Skeletal muscle cell (primary cell): ENCODE measurements around the gene TPPP2.
"Not testable (repeated sequence)": the region's sequence is repeated elsewhere in the genome, so short reads cannot be mapped to it uniquely, and the experiment has no call there.

Source experiments
- DNase-seq: peaks from one replicate; pipeline ENCODE4 v3.0.0-alpha.2; 2010; ENCODE audit warnings: low read depth
- H3K4me3 ChIP-seq: 2 replicates; pipeline ENCODE4 v1.5.1; 2011; ENCODE audit warnings: low read depth, mild to moderate bottlenecking, control low read depth, low read length, moderate library complexity

Gene TPPP2

DNA sequence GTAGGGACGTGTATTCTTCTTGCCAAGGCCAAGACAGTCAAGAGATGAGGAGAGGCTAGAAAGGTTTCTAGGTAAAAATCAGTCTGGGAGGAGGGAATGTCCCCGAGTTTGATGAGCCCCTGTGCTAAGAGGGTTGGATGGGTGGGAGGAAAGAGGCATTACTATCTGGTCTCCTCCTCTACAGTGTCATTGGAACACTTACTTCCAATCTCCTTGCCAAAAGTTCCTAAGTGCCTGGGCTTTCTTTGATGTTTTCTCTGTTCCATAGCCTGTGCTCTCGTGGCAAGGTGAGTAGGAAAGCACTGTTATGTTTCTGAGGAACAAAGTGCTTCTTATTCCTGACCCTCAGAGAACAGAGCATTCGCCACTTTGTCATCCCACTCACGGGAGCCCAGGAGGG lies 4.7 kb downstream of the TPPP2 start, which contains the start of gene RNASE13:
Gene RNASE13, minus strand, starts transcription at position 101 of the 400 bp plus-strand sequence. CDS start 519 bp downstream, outside the sequence.
- H3K4me3 ChIP-seq, result no peak within 1 kb of the TSS
- no peak for DNase-seq

DNA sequence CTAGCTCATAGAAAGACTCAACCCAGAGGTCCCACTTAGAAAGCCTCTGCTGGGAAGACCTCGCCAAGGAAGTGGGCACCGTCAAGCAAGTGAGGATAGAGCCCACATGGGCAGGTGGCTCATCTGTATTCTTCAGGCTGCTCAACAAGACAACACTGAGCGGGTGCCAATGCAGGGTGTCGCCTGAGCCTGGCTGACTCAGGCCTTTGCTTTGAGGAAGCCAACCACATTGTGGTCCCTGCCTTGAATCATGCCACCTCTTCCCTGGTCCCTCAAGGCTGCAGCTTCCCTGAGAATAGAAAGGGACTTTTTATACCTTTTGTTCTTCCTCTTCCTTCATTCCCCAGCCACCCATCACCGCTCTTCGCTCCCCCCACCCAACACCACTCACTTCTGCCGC lies 6.7 kb downstream of the TPPP2 start:
- no peak overlapping the region for H3K4me3 ChIP-seq
- DNase-seq, result no peak

DNA sequence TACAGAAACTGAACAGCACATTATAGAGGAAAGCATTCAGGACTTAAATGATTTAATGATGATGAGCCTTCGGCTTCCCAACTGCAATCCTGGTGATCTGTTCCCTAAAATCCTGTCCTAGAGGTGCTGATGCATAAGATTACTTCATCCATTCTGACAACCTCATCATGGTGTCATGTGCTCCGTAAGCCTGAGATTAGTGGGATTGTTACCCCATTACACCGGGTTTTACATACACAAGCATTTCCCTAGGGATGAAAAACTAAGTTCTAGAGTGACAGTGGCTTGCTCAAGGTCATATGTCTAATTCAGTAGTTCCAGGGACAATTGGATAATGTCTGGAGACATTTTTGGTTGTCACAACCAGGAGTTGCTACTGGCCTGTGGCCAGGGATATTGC lies 7.1 kb downstream of the TPPP2 start:
- no peak for DNase-seq
- H3K4me3 ChIP-seq, result no peak overlapping the region

DNA sequence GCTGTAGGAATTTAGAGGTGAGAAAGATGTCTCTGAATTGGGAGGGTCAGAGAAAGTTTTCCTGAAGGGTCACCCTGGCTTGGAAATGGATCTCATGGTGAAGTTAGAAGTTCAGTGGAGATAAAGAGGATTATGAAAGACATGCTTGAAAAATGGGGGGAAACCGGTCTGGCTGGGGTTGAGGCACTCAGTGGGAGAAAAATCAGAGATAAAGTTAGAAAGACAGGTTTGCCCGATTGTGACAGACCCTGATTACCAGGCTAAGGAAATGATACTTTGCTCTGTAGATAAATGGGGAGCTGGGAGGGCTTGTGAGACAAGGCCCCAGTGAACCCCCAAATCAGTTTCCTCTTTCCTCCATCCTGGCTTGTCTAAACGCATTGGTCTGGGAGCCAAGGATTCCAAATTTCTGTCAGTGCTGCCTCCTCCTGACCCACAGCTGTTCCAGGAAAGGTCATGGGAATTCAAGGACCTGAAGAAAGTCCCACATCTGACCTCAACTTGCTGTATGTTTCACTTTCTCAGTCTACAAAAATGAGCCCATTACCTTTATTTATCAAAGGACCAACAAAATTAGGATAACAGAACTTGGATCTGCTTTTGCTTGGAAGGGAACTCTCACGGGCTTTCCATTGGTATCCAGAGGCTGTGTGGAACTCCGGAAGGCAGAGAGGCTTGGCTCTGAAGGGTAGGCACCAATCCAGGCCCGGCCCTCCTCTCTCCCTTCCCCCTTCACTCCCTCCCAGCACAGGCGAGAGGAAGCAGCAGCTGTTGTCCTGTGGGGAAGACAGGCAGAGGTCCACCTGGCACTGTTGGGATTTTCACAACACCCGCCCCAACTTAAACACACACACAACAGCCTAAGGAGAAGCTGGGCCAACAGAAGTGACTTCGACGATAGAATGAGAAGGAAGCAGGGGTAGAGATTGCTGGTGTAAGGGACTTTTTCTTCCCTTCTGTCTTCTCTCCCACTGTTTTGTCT lies 8.7 kb downstream of the TPPP2 start:
- peak; percentile 54 for DNase-seq
- no peak overlapping the region for H3K4me3 ChIP-seq

DNA sequence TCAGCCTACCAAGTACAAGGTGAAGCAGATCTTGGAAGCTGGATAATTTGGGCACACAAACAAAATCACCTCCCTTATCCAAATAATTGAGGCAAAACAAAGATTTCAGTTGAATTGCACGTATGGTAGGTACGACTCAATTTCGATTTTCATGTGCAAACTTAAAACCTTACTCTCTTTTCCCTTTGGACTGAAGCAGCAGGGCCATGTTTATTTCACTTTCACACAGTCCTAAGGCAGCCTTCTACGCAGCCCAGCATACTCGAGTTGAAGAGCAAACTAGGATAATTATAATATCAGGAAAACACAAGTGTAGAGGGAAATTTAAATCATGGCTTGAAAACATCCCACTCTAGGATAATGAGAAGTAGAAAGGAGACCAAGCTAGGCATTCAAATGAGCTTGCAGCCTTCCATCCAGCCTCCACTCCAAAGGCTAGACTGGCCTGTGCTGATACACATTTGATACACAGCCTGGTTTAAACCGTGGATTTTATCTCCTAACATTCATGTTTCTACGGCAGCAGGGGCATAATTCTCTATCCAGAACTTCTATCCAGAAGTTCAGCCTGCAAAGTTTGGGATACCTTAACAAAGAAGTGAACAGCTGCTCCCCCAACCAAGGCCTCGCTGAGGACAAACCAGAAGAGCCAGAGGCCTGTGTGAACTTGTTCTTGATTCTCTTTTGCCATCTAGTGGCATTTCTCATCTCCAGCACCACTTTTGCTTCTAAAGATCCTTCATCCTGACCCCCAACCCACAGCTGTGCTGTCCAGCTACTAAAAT lies 9.8 kb downstream of the TPPP2 start:
- no peak overlapping the region for H3K4me3 ChIP-seq
- no peak for DNase-seq

DNA sequence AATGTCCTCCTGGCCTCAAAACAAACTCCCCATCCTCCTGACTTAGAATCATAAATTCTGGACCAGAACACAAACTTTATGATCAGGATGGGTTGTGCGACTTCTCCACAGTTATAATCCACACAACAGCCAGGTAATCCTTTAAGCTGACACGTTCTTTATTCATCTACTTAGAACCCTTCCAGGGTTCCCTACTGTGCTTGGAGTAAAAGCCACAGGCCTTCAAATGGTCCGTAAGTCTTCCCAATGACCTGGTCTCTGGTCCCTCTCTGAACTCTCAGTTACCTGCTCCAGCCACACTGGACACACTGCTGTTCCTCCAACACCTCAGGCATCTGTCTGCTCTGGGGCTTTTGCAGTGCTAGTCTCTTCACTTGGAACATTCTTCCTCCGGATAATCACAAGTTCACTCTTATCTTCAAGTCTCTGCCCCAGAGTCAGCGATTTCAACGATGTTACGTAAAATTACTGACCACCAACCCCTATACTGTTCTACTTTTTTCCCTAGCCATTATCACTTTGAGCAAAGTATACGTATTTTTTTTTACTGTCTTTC lies 10.4 kb downstream of the TPPP2 start:
- H3K4me3 ChIP-seq, result no peak overlapping the region
- DNase-seq, result no peak

DNA sequence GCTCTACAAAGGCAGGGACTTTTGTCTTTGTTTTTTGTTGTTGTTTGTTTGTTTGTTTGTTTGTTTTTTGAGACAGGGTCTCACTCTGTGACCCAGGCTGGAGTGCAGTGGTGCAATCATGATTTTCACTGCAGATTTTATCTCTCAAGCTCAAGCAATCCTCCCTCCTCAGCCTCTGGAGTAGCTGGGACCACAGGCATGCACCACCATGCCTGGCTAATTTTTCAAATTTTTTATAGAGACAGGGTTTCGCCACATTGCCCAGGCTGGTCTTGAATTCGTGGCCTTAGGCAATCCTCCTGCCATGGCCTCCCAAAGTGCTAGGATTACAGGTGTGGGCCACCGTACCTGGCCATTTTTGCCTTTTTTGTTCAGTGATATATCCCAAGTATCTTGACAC lies 10.9 kb downstream of the TPPP2 start:
- DNase-seq, H3K4me3 ChIP-seq: not testable (repeated sequence)

DNA sequence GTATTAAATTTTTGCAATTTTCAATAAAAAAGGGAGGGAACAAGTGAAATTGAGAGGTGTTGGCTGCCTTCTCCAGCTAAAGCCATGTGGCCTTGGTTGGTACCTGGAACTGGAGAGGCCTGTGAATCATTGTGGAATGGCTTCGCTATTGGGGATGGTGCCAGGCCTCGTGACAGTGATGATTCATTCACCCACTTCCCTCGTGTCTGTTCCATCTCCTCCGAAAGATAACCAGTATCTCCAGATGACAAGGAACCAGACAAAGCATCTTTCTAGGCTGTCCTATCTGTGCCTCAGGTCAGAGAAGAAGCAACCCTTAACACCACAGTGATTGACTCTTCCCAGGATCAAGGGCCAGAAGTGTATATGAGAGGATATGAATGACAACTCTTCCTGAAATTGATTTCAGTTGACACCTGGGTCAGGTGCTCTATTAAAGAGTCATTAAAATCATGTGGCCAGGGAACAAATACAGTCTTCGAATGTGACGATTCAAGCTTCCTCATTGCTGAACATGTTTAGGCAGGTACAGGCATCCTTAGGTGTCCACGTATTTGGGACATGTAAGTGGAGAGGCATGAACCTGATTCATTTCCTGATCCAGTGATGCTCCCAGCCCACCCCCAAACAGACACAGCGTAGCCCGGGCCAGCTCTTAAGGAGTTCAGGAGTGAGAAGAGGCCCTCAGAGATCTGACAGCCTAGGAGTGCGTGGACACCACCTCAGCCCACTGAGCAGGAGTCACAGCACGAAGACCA lies 11.8 kb downstream of the TPPP2 start, which contains the start of gene RNASE7:
Gene RNASE7, plus strand, starts transcription at position 687 of the 758 bp plus-strand sequence. CDS start 631 bp downstream, outside the sequence.
- H3K4me3 ChIP-seq, result no peak within 1 kb of the TSS
- no peak for DNase-seq

DNA sequence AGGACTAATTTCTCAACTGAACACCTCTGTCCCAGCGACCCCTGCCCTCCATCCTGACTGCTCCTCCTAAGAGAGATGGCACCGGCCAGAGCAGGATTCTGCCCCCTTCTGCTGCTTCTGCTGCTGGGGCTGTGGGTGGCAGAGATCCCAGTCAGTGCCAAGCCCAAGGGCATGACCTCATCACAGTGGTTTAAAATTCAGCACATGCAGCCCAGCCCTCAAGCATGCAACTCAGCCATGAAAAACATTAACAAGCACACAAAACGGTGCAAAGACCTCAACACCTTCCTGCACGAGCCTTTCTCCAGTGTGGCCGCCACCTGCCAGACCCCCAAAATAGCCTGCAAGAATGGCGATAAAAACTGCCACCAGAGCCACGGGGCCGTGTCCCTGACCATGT lies 12.9 kb downstream of the TPPP2 start:
- no peak for DNase-seq
- no peak overlapping the region for H3K4me3 ChIP-seq

DNA sequence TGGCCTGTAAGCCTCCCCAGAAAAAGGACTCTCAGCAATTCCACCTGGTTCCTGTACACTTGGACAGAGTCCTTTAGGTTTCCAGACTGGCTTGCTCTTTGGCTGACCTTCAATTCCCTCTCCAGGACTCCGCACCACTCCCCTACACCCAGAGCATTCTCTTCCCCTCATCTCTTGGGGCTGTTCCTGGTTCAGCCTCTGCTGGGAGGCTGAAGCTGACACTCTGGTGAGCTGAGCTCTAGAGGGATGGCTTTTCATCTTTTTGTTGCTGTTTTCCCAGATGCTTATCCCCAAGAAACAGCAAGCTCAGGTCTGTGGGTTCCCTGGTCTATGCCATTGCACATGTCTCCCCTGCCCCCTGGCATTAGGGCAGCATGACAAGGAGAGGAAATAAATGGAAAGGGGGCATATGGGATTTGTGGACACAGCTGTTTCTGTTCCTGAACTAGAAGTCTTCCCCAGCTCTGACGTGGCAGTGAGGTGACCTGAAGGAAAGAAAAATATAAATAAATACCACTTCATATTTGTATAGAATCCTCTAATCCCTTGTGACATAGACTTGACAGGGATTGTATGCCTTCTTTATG lies 13.5 kb downstream of the TPPP2 start:
- H3K4me3 ChIP-seq, result no peak overlapping the region
- no peak for DNase-seq

DNA sequence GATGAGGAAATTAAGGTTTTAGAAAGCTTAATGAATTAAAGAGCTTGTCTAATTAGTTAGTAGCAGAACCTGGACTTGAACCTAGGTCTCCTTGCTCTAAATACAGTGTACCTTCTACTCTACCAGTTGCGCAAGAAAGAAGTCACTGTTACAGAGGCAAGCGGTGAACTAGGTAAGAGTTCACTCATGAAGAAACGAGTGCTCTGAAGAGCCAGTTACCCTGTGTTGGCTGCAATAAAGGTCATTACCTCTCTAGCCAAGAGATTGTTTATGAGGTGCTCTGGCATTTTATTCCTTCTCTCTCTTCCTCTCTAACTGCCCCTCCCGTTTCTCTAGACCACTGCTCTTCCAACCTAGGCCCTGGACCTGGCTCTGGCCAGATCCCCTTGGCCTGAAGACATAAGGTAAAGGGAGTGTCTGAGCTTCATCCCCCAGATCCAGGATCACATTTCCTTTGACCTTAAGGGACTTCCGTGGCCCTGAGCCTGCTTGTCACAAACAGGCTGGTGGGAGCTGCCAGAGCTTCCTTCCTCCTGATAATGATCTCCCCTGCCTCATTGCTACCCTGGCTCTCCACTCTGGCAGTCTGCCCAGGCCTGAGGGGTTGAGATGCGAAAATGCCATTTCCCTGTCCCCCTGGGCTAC lies 14.1 kb downstream of the TPPP2 start:
- DNase-seq, result no peak
- no peak overlapping the region for H3K4me3 ChIP-seq

DNA sequence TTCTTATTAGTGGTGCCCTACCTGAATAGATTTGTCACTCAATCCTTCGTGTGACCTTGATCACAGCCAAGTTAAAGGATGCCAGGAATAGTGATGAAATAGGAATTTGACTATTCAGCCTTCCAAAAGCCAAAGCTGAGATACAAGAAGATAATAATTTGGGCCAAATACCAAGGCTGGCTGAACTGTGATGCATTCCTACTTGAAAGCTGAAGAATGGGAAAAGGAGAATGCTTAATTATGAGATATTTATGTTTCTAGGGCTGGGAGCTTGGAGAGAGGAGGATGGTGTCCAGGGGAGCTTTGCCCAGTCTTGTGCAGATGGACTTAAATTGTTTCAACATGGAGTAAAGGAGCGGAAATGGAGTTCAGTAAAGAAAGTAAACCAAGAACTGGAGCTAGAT lies 17.4 kb downstream of the TPPP2 start:
- no peak for DNase-seq
- no peak overlapping the region for H3K4me3 ChIP-seq

DNA sequence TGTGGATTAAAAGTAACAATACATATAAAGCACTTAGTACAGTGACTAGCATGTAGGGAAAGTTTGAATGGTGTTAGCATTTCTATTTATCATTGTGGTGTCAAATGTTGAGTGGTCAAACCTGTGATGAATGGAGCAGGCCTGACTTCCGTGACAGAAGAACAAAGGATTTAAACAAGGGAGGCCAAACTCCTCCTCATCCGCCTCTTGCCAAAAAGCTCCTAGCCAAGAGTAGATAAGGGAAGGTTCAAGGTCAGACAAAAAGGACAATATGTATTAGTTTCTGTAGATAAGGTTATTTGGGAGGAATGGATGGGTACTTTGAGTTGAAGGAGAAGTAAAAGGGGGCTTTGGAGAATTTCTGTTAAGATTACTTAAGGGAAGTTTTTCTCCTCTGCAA lies 18.6 kb downstream of the TPPP2 start:
- DNase-seq, result no peak
- no peak overlapping the region for H3K4me3 ChIP-seq

DNA sequence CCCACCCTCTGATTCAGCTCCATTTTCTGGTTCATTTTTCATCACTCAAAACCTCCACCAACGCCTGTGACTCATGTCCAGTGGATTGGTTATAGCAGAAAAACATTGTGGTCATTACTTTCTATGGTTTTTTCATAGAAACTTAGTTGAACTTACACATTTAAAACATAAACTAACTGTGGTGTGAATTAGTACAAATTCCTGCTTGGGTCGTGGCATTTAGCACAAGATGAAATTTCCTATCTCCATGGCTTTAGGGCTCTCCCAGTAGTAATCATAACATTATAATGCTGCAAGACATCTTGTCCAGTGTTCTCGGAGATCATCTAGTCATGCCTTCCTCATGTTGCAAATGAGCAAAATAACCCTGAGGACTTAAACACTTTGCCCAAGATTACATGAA lies 19.3 kb downstream of the TPPP2 start:
- no peak for DNase-seq
- no peak overlapping the region for H3K4me3 ChIP-seq

DNA sequence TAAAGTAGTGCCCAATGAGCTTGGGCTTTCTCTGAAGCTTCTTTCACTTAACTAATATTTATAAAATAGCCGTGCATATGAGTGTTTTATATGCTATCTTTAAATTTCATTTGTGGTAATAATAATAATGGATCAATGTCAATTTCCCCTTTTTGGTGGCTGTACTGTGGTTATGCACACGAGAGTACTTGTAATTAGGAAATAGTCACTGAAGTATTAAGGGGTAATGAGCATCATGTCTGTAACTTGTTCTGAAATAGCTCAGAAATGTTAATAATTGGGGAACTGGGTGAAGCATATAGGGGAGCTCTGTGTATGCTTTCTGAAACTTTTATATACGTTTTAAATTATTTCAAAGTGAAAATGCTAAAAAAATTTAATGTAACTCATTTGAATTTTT lies 20.6 kb downstream of the TPPP2 start:
- H3K4me3 ChIP-seq, result no peak overlapping the region
- no peak for DNase-seq

DNA sequence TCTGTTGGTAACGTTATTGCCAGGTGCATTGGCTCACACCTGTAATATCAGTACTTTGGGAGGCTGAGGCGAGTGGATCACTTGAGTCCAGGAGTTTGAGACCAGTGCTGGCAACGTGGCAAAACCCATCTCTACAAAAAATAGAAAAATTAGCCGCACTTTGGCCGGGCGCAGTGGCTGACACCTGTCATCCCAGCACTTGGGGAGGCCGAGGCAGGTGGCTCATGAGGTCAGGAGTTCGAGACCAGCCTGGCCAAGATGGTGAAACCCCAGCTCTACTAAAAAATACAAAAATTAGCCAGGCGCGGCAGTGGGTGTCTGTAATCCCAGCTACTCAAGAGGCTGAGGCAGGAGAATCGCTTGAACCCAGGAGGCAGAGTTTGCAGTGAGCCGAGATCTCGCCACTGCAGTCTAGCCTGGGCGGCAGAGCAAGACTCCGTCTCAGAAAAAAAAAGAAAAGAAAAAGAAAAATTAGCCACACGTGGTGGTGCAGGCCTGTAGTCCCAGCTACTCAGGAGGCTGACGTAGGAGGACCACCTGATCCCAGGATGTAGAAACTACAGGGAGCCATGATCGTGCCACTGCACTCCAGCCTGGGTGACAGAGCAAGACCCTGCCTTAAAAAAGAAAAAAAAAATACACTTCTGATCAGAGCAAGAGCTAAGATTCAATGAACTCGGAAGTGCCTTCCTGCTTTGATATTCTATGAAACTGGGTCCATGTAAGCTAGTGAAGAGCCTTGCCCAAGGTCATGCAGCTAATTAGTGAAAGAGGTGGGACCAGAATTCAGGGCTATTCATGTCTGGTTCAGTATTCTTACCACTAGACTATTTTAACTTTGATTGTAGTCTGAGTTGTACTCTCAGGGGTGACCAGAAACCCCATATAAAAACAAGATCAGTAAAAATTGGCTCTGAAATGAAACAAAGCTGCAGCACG lies 23.4 kb downstream of the TPPP2 start:
- no peak overlapping the region for H3K4me3 ChIP-seq
- no peak for DNase-seq

DNA sequence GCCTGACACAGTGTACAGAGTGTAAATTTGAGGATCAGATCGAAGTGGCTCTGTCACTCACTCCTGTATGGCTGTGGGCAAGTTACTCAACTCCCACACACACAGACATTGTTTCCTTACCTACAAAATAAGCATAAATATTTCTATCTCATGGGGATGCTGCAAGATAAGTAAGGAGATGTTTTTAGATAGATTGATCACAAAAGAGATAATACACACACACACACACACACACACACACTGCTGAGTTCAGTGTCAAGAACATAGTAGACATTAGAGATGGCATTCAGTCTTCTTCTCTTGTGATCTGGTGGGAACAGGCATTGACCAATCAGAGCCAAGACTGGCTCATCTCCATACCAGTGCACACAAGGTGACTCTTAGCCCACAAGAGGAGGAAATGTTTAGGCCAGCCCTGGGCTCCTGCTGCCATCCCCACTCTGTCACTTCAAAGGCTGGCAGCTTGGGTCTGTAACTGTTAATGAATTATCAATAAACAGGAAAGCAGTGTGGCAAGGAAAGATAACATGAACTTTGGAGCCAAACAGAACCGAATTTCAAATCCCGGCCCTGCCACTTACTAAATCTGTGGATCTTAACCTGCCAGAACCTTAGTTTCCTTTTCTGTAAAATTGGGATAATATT lies 24.2 kb downstream of the TPPP2 start:
- H3K4me3 ChIP-seq, result no peak overlapping the region
- no peak for DNase-seq
